Stimulated activated CD4-positive, alpha-beta T cell treated with anti-CD3 and anti-CD28 coated beads, Interleukin-1b, Interleukin-23, amount 100 ng/mL, for 1 hour (primary cell): Measurements from ENCODE around the gene PITPNB.

ENCODE experiments used
- DNase-seq, 2 donors: peaks; one replicate each; pipeline ENCODE4 v3.0.0-alpha.2; 2020; ENCODE audit warnings: low read depth in 2 of 2

Gene PITPNB

DNA sequence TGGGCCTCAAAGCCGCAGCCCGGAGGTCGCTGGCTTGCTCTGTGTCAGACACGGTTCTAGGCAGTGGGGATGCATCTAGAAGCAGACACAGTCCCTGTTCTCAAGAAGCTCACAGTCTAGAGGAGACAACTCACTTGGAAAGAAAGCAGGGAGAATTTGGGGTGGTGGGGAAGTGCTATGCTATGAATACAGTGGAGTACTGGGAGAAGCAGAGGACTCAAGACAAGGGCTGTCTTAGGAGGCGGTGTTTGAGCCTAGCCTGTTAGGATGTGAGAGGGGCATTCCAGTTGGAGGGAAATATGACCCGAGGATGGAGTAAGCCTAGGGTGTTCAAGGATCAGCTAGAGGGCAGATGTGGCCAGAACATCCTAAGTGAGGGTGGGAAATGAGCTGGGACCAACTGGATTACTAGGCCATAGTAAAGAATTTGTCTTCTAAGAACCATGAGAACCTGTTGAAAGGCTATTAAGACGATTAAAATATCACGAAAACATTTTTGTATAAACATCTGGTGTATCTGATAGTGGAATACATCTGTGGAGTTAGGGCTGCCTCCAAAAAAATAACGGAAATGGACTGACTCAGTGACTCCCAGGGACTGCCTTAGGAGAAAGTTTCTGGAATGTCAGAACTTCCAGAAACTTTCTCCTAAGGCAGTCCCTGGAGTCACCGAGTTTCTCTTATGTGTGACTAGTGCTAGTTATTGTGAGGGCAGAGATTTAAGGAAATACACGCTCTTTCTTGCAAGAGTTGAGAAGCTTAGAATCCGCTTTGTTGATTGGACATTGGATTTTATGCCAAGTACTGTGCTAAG is 1.1 kb upstream of the PITPNB start:
- DNase-seq = peak in 1 of 2 donors; percentile 2

DNA sequence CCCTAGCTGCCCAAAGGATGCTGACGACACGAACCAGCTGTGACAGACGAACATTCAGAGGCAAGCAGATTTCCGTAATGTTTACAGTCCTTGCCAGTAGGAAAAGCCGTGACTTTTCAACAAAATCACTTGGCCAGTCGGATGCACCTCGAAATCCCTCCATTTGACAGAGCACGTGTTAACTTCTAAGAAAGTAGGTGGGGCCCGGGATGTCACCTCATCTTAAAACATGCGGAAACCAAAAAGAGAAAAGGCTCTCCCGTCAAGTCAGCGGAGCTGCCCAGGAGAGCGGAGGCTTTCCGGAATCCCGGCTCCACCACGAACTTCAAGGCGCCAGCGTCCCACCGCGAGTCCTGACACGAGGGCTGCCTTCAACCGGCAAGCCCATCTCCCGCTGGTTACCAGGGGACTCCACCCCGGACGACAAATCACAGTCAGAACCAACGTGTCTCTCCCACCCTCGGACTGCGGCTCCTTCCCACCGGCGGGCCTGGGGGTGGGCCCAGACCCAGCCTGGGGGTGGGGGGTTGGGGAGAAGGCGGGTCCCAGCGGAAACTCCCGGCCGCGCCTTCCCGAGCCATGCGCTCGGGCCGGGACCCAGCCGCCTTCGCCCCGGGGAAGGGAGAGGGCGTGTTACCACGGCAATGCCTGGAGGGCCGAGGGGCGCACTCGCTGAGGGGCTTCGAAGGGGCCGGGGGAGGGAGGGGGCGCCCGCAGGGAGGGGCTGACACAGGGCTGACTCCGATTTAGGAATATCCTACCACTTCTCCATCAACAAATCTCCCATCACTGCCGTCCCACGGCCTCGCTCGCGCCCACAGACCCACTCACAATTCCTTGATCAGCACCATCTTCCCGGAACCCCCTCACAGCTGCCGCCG is 475 bp downstream of the PITPNB start:
- DNase-seq = peak; percentile 1 to 29

DNA sequence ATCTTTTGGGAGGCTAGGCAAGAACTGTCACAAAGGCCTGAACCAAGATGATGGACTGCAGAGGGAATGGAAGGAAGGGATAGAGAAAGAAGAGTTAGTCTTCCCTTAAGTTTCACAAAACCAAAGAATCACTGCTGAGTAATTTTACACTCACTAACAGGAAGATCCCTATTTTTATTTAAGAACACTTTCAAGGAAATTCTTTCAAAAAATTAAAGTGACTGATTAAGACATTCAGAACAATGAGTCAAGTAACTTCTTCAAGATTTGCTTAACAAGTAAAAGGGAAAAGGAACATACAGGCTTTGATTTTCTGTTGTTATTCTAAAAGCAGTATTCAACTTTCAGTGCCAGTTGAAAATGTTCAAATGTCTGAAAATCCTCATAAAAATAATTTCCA is 3.1 kb downstream of the PITPNB start:
- no peak for DNase-seq

DNA sequence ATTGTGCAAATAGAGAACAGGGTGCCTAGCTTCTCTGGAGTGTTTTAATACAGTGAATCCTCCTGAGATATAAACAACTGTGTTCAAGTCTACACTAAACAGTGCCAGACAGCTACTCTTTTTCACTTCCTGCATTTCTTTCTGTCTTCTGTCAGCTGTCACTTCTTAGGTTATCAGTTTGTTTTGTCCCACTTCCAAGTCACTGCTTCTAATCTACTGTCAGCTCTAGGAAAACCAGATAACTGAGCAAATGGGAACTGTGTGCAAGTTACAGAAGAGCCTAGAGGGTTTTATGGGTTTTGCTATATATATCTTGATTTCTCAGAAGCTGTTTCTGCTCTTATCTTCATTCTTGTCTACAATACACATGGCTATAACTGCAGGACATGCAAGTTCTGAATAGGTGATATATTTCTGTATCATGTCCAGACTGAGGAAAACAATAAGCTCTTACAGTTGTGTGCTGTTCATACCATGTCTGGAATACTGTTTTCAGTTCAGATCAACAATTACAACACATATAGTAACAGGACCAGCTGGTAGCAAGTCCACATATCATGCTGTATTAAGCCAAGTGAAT is 5.8 kb downstream of the PITPNB start:
- DNase-seq = no peak

DNA sequence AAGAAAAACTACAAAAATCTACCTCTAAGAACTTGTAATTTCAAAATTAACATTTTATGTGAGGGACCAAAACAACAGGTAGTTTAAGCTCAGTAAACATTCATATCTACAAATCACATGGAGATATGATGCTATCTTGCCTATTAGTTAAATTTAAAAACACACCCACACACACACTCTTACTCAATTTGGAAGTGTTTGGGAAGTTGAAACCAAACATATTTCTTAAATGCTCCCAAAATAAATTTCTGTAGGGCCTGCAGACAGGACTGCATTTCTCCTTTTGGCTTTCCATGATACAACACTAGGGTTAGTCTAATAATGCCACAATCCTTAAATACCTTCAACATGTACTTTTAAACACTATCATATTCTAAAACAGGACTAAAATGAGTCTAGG is 7.0 kb downstream of the PITPNB start:
- no peak for DNase-seq

DNA sequence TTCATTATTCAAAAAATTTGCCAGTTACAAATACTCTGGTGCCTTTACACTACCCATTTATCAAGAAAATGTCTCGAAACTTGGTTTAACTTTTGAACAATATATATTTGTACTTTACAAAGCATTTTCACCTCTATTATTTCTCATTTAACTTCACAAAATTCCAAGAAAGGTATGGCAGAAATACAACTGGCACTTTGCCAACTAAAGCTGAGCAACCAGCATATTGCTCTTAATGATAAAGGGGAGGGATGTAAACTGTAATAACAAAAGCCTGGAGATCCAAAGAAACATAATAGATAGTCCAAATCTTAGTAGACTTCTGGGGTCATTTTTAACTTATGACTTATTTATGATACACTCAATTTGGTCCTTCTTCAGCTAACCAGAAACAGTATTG is 7.7 kb downstream of the PITPNB start:
- no peak for DNase-seq

DNA sequence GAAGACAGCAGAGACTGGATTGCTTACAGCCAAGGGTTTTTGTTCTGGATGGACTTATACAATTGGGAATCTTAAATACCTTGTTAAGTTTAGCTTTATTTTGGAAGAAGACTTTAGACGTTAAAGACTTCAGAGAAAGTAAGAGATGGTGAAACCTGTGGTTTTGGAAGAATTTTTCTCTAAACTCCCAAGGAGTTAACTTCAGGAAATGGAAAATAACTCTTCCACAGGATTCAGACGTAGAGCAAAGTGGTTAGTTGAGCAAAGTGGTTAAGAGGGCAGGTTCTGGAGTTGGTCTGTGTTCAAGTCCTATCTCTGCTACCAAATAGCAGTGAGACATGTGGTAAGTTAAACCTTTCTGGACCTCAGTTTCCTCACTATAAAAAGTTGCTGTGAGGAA is 12.8 kb downstream of the PITPNB start:
- DNase-seq = no peak

DNA sequence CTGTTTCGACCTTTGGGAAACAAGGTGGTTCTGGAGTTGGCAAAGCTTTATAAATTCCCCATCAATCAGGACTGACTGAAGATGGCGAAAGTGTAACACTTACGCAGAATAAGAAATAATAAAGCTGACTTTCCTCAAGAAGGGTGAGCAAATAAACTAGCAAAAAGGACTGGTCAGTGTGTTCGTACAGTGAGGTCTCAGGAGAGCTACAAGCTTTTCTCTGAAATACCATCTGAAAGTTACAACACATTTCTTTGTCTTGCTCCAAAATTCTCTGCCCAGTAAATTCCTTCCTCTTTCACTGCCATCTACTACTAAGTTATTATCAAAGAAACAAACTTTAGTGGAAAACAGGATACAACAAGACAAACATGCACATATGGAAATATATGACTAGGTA is 13.4 kb downstream of the PITPNB start:
- no peak for DNase-seq

DNA sequence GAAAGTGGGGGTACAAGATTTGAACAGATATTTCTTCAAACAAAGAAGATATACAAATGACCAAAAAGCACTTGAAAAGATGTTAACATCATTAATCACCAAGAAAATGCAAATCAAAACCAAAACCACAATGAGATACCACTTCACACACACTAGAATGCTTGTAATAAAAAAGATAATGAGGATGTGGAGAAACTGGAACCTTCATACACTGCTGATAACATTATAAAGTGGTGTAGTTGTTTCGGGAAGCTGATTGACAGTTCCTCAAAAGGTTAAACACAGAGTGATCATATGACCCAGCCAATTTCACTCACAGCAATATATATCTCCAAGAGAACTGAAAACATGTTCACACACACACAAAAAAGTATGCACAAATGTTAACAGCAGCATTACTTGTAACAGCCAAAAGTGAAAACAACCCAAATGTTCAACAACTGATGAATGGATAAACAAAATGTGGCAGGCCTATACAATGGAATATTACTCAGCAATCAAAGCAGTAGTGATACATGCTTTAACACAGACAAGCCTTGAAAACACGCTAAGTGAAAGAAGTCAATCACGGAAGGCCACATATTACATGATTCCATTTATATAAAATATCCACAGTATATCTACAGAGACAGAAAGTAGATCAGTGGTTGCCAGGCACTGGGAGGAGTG is 15.1 kb downstream of the PITPNB start:
- no peak for DNase-seq

DNA sequence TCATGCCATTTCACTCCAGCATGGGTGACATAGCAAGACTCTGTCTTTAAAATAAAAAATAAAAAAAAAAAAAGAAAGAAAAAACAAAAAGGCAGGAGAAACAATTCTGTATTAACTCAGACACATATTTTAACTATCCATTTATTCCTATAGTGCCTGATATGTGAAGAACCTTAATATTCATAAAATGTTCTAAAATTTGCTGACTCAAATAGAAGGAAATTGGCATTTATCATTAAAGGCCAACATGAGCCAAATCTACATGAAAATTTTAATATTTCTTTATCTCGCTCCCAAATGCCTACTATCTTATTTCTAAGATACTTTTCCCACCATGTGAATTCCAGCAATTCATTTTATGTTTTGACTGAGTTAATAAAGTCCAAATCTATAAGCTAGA is 18.9 kb downstream of the PITPNB start:
- DNase-seq = no peak

DNA sequence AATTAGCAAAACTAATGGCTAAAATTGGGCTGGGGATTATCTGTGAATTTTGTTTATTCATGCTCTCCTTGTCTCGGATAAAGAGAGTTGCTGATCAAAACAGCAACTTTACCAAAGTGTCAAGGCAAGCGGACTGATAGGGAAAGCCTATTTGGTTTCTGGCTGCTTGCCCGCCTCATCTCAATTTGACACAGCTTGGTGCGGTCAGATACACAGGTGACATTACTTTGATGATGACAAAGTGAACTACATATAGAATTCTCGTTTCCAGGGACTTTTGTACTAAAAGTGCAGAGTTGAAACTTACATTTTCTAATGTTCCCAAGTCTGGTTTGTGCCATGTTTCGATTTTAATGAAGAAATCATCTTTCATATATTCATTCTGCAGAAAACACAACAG is 22.8 kb downstream of the PITPNB start:
- DNase-seq = no peak

DNA sequence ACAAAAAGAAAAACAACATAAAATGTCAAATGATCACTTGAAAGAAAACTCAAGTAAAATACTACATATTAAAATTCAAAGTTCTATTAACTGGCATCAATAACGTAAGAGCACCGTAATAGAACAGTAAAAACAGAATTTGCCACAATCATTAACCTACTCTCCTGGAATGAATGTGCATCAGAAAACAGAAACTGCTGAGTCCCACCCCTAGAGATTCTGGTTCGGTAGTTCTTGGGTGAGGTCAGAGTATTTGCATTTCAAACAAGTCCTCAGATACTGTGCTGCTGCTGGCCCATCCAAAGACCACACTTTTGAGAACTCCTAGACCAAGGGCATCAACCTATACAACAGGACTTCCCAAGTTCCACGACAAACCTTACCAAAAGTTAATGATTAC is 23.5 kb downstream of the PITPNB start:
- DNase-seq = no peak

DNA sequence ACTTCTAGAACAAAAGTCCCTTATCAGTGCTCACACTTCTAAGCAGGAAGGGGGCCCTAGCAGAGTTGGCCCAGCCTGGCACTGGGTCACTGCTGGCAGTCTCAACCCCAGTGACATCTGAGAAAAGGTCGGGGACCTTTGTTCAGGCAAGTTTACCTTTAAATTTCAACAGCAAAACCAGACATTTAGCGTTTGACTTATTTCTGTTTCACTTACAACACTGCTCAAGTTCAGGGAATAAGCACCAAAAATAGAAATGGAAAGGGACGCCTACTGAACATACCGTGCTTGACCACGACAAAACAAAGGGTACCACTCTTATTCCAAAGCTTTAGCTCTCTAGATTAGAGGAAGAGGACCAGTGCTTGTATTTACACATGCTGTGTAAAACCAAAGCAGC is 26.2 kb downstream of the PITPNB start:
- DNase-seq = no peak

DNA sequence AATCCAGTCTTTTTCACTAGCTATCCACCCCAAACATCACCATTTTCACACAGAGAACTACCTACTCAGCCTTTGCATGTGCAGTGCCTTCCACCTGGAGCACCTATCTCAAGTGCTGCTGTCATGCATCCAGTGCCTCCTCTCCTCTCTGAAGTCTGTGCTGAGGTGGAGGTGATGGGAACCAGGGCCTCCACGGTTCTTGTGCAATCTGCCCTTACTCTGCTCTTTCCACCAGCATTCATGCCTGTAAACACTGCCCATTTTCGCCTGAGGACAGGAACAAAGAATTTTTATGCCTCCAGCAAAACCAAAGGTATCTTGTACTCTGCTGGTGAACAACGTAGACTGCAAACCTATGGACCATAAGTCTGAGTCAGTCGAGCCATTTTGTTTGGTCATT is 27.0 kb downstream of the PITPNB start:
- DNase-seq = no peak

DNA sequence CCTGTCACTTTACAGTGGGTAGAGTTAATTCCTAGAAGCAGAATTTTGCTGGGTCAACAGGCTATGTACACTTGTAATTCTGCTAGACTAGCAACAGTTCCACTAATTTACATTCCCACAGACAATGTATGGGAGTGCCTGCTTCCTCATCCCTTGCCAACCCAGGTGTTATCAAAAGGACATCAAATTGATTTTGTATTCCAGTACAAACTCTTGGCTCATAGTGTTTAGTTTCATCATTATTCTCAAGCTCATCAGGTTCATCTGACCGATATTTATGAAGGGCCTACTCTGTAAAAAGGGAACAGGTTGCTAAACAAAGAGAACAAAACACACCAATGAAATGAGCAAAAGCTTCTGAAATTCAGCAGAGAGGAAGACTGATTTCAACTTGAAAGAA is 30.7 kb downstream of the PITPNB start:
- DNase-seq = no peak

DNA sequence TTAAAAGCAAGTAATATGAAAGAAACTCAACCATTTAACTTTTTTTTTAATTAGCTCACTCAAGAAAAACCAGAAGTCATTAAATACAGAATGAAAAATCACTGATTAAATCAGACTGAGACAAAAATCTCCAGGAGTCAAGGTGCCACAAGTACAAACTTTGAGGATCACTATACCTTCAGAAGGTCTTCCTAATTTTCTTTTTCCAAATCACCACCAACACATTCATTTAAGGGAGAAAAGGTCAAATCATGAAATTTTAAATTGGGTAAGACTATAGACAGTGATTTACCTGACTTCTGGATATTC is 32.3 kb downstream of the PITPNB start:
- DNase-seq = no peak

DNA sequence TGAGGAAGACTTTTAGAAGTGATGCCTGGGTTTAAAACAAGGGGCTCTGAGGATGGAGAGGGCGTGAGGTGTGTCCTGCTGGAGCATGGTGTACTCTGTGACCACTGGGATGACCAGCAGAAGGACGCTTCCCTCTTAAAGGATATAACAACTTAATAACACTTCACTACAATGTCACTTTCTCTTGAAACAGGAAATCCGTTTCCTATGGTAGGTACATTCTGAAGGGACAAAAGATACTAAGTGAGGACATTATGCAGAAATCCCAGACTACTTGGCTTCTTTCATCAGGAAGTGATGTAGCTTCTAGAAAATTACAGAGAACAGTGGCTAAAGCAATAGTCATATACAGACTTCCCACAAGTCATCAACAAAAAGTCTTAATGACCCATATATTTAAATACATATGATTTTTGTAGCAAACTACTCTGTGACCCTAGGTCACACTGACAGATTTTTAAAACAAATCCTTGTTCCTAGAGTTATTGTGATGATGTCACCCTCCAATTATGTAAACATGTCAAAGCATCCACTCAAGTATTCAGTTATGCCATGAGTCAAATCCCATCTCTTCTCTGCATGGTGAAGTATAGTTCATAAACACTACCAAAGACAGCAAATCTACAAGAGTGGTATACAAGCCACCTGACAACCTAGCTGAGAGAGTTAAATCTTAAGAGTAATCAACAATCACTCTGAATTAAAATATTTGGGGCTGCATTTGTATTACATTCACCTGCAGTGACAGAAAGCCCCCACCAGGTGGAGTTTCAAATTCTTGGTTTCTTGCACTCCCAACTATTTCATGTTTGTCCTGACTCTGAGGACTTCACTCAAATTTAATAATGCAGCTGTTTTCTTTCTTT is 32.8 kb downstream of the PITPNB start:
- DNase-seq = peak; percentile 13 to 14

DNA sequence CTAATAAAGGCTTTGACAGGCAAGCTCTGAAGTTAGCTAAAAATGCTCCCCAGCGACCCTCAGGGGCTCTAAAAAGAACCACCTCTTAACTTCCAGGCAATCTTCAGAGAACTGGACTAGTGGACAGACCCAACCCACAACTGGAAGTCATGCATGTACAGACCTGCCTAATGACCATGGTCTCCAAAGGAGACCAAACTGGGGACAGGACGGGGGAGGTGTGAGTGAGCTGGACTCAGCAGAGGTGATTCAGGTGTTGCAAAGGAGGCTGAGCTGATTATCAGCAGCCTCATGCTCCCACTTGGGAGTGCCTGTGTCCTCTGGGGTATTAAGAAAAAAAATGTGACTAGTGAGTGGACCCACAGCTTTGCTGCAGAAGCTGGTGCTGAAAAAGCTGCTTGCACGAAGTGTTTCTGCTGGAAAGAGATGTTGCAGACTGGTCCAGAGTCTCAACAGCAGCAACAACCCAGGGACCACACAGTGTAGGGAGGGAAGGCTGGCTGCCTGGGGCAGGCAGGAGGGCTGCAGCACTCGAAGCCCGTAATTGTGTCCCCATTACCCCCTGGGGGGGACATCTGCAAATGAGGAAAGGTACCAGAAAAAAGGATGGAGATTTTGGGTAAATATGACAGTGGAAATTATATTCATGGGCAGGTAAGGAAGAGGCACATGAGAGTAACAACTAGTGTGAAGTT is 35.3 kb downstream of the PITPNB start:
- no peak for DNase-seq

DNA sequence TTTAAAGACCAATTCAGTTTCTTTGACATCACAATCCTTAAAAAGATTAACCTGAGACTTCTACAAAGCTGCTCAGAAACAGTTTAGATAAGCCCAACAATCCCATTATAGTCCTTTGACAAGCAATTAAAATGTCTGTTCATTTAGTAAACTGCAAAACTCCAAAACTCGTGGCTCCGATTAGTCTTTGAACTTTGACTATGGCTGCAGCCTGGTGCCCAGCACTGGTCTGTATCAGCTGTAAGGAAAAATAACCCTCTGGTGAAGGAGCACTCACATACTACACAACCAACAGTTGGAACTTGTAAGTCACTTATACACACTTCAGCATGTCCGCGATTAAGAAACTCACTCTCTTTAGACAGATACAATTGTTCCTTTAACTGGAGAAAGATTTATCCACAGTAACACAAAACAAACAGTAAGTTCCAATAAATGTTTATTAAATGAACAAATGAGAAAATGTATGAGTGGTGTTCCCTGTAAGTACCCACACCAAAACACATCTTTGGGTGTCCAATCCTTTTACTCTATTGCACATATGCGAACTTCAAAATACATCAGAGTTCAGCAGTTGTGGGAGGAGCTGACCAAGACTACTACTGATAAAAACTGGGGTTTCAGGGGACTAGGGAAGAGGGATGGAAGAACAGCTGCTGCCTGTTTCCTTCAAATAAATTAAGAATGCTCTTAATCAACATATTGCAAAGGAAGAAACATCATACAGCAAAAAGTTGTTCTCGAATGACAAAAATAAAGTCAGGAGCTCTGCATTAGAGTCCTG is 36.4 kb downstream of the PITPNB start:
- DNase-seq = no peak

DNA sequence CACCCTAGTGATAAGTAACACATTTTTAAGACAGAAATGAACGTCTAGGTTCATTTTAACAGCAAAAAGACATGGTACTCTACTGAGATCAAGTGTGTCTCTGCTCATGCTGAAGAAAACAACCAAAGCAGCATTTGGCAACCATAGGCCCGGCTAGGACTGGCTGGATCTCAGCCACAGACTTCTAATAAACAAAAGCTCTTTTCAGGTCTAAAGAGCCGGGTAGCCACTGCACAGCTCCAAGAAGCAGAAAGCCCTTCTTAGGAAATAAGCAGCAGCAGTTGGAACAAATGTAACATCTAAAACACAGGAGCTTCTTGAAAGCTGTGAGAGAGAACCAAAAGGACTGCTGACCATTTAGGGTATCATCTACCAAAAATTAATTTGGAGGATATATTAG is 37.6 kb downstream of the PITPNB start:
- no peak for DNase-seq
